ENCODE measurements around the gene SLIT3. TPM values are rescaled to one million over a fixed set of nuclear protein-coding genes. Genes with fewer than 3 reads are reported as not detected.

Gene SLIT3
- polyA plus RNA-seq, 1 of the 3 experiments (the other 2 are of a cell fraction): 119 TPM

GRCh38 chr5:169013846-169014245, 287.1 kb downstream of the SLIT3 start:
- no peaks in the 10 kb centered on the region for H3K9me3 ChIP-seq
- no peak overlapping the region for H3K4me2 ChIP-seq
- WGBS (ENCODE audit: low lambda C conversion rate): 88% methylated on average over 1 of the region's 1 CpG
- DNase-seq: no peak
- H3K36me3 ChIP-seq (replicated peaks in 1 of 2; ENCODE audit: control insufficient read depth in 1 of 2, insufficient read depth in 2 of 2, low read length in 1 of 2): peaks cover 0 to 2% of the 10 kb centered on the region in 2 experiments
- no peaks in the 10 kb centered on the region for H3K79me2 ChIP-seq (ENCODE audit: insufficient read depth)
- TF ChIP-seq, protein P1, sequence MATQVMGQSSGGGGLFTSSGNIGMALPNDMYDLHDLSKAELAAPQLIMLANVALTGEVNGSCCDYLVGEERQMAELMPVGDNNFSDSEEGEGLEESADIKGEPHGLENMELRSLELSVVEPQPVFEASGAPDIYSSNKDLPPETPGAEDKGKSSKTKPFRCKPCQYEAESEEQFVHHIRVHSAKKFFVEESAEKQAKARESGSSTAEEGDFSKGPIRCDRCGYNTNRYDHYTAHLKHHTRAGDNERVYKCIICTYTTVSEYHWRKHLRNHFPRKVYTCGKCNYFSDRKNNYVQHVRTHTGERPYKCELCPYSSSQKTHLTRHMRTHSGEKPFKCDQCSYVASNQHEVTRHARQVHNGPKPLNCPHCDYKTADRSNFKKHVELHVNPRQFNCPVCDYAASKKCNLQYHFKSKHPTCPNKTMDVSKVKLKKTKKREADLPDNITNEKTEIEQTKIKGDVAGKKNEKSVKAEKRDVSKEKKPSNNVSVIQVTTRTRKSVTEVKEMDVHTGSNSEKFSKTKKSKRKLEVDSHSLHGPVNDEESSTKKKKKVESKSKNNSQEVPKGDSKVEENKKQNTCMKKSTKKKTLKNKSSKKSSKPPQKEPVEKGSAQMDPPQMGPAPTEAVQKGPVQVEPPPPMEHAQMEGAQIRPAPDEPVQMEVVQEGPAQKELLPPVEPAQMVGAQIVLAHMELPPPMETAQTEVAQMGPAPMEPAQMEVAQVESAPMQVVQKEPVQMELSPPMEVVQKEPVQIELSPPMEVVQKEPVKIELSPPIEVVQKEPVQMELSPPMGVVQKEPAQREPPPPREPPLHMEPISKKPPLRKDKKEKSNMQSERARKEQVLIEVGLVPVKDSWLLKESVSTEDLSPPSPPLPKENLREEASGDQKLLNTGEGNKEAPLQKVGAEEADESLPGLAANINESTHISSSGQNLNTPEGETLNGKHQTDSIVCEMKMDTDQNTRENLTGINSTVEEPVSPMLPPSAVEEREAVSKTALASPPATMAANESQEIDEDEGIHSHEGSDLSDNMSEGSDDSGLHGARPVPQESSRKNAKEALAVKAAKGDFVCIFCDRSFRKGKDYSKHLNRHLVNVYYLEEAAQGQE (IDR thresholded peaks at IDR 0.05; ENCODE audit: low read depth, low read length): no peak
- TF ChIP-seq IRF3 (IDR thresholded peaks at IDR 0.05; ENCODE audit: low read depth, low read length) (no peak), RCOR1 (IDR thresholded peaks at IDR 0.05; ENCODE audit: low read length) (no peak), MXI1 (IDR thresholded peaks at IDR 0.05; ENCODE audit: low read depth, low read length) (no peak), CTCF (IDR thresholded peaks at IDR 0.05) (no peak), JUND (IDR thresholded peaks at IDR 0.05) (no peak)
- no peak overlapping the region for H2AFZ ChIP-seq (ENCODE audit: low read depth)
- peaks cover 0 to 16% of the 10 kb centered on the region in 2 experiments; a peak in 2 of 4 replicates for H3K4me1 ChIP-seq (ENCODE audit: control insufficient read depth in 1 of 2, insufficient read depth in 2 of 2, low read depth in 1 of 2, low read length in 1 of 2)
- H3F3A ChIP-seq (replicated peaks; ENCODE audit: insufficient read depth): peaks cover 7% of the 10 kb centered on the region
- CTCF ChIA-PET: interaction anchor here (1.0 to 1.6 kb wide), 2 partner anchors 29 to 67 kb away, joined by 4 read pairs; no protein-coding TSS in a partner anchor
- no peak overlapping the region for H3K9ac ChIP-seq
- H3K27ac ChIP-seq (ENCODE audit: low read depth in 2 of 2, low read length in 1 of 2): no peak overlapping the region
- H4K20me1 ChIP-seq (ENCODE audit: insufficient read depth): no peaks in the 10 kb centered on the region
- no peaks in the 10 kb centered on the region for H3K27me3 ChIP-seq (ENCODE audit: insufficient read depth)
- no peak overlapping the region for H3K4me3 ChIP-seq (ENCODE audit: low read depth in 2 of 2, low read length in 1 of 2)
- POLR2A ChIA-PET: no interaction called here
- no peaks in the 10 kb centered on the region for H3K9me2 ChIP-seq

GRCh38 chr5:169013208-169013728, 287.7 kb downstream of the SLIT3 start:
- DNase-seq: no peak
- peaks cover 8% of the 10 kb centered on the region for H3F3A ChIP-seq (replicated peaks; ENCODE audit: insufficient read depth)
- no peak overlapping the region for H3K4me2 ChIP-seq
- peaks cover 0 to 18% of the 10 kb centered on the region in 2 experiments; a peak in 2 of 4 replicates for H3K4me1 ChIP-seq (ENCODE audit: control insufficient read depth in 1 of 2, insufficient read depth in 2 of 2, low read depth in 1 of 2, low read length in 1 of 2)
- H3K9me3 ChIP-seq: no peaks in the 10 kb centered on the region
- H3K27ac ChIP-seq (ENCODE audit: low read depth in 2 of 2, low read length in 1 of 2): no peak overlapping the region
- no peaks in the 10 kb centered on the region for H4K20me1 ChIP-seq (ENCODE audit: insufficient read depth)
- no peak for TF ChIP-seq POLR2AphosphoS5 (IDR thresholded peaks at IDR 0.05; ENCODE audit: low read depth, low read length)
- TF ChIP-seq MAX (IDR thresholded peaks at IDR 0.05; ENCODE audit: low read depth): no peak
- no peak for TF ChIP-seq GATA2 (CRISPR knock-in tag; IDR thresholded peaks at IDR 0.05)
- H3K9ac ChIP-seq: no peak overlapping the region
- 98% methylated on average over 10 of the region's 12 CpGs for WGBS (ENCODE audit: low lambda C conversion rate)
- no peaks in the 10 kb centered on the region for H3K9me2 ChIP-seq
- H3K27me3 ChIP-seq (ENCODE audit: insufficient read depth): no peaks in the 10 kb centered on the region
- no peak overlapping the region for H3K4me3 ChIP-seq (ENCODE audit: low read depth in 2 of 2, low read length in 1 of 2)
- no peaks in the 10 kb centered on the region for H3K79me2 ChIP-seq (ENCODE audit: insufficient read depth)
- H3K36me3 ChIP-seq (replicated peaks in 1 of 2; ENCODE audit: control insufficient read depth in 1 of 2, insufficient read depth in 2 of 2, low read length in 1 of 2): peaks cover 0 to 2% of the 10 kb centered on the region in 2 experiments
- ChIA-PET POLR2A (no interaction called here), CTCF (interaction anchor here (1.0 to 1.4 kb wide), 3 partner anchors 9 to 143 kb away, joined by 3 to 4 read pairs (median 3); no protein-coding TSS in a partner anchor)
- no peak overlapping the region for H2AFZ ChIP-seq (ENCODE audit: low read depth)

All from SK-N-SH (cell line).